SK-N-SH (cell line): ENCODE measurements around the gene TFAP2D. TPM values are rescaled to one million over a fixed set of nuclear protein-coding genes. Genes with fewer than 3 reads are reported as not detected.
A peak's percentile ranks its signal among the peaks of the same experiment; 100 is the strongest.

Source experiments
- CTCF ChIA-PET: fragments of 300-600, 350-600 bp; formaldehyde crosslinking; extraction: SDS; loops from one replicate; lab custom pipeline; 2021; lab: Yijun Ruan, JAX
- POLR2A ChIA-PET: fragments of 350-600 bp; sonication (Branson Sonifier 250); formaldehyde crosslinking; extraction: SDS; loops from one replicate; lab custom pipeline; 2020; ENCODE audit warnings: antibody characterized with exemption, inconsistent platforms; lab: Yijun Ruan, JAX
- DNase-seq: peaks from one replicate; pipeline ENCODE4 v3.0.0; 2012
- H2AFZ ChIP-seq: fragments of 200-600 bp; sonication (generic); 2 replicates; pipeline ENCODE4 v1.8.1; 2016; ENCODE audit warnings: antibody characterized with exemption, mild to moderate bottlenecking, low read depth
- H3F3A ChIP-seq: fragments of 200-600 bp; sonication (generic); replicated peaks from 2 replicates; pipeline ENCODE3; 2016; ENCODE audit warnings: antibody characterized with exemption, mild to moderate bottlenecking; ENCODE audit not compliant: insufficient read depth
- H3K27ac ChIP-seq, 2 experiments: fragments of 200-500 bp in 1 of 2; fragments of 200-600 bp in 1 of 2; sonication (Bioruptor generic) in 1 of 2; sonication (generic), shearing (Covaris generic) in 1 of 2; 2 replicates each; pipeline versions ENCODE4 v1.5.1 to v1.6.1; 2014 to 2016; ENCODE audit warnings: low read depth in 2 of 2, inconsistent platforms in 1 of 2, low read length in 1 of 2, mild to moderate bottlenecking in 1 of 2, mixed read lengths in 1 of 2
- H3K27me3 ChIP-seq: fragments of 200-600 bp; sonication (generic), shearing (Covaris generic); 2 replicates; pipeline ENCODE4 v1.6.1; 2016; ENCODE audit warnings: mixed run types; ENCODE audit not compliant: insufficient read depth
- H3K36me3 ChIP-seq, 2 experiments: fragments of 200-500 bp in 1 of 2; fragments of 200-600 bp in 1 of 2; sonication (Bioruptor generic) in 1 of 2; sonication (generic) in 1 of 2; replicated peaks in 1 of 2; 2 replicates each; pipeline versions ENCODE3 to v1.5.1; 2014 to 2016; ENCODE audit warnings: low read length in 1 of 2, mild to moderate bottlenecking in 1 of 2; ENCODE audit not compliant: insufficient read depth in 2 of 2, control insufficient read depth in 1 of 2
- H3K4me1 ChIP-seq, 2 experiments: fragments of 200-500 bp in 1 of 2; fragments of 200-600 bp in 1 of 2; sonication (Bioruptor generic) in 1 of 2; sonication (generic), shearing (Covaris generic) in 1 of 2; 2 replicates each; pipeline versions ENCODE4 v1.5.1 to v1.6.1; 2014 to 2016; ENCODE audit warnings: low read depth in 1 of 2, low read length in 1 of 2, mixed run types in 1 of 2; ENCODE audit not compliant: insufficient read depth in 2 of 2, control insufficient read depth in 1 of 2
- H3K4me2 ChIP-seq: fragments of 200-600 bp; sonication (generic), shearing (Covaris generic); 2 replicates; pipeline ENCODE4 v1.6.1; 2017; ENCODE audit warnings: mixed run types
- H3K4me3 ChIP-seq, 2 experiments: fragments of 200-500 bp in 1 of 2; fragments of 200-600 bp in 1 of 2; sonication (Bioruptor generic) in 1 of 2; sonication (generic), shearing (Covaris generic) in 1 of 2; 2 replicates each; pipeline versions ENCODE4 v1.5.1 to v1.8.1; 2014 to 2016; ENCODE audit warnings: low read depth in 2 of 2, inconsistent platforms in 1 of 2, low read length in 1 of 2, mild to moderate bottlenecking in 1 of 2, mixed read lengths in 1 of 2, moderate library complexity in 1 of 2
- H3K79me2 ChIP-seq: fragments of 200-600 bp; sonication (generic); 2 replicates; pipeline ENCODE4 v1.8.1; 2017; ENCODE audit warnings: mild to moderate bottlenecking; ENCODE audit not compliant: insufficient read depth
- H3K9ac ChIP-seq: fragments of 200-600 bp; sonication (generic); 2 replicates; pipeline ENCODE4 v1.6.1; 2017; ENCODE audit warnings: mixed run types
- H3K9me2 ChIP-seq: fragments of 200-600 bp; sonication (generic); 2 replicates; pipeline ENCODE4 v1.6.1; 2017; ENCODE audit warnings: mixed run types
- H3K9me3 ChIP-seq: fragments of 200-600 bp; sonication (generic); 2 replicates; pipeline ENCODE4 v1.6.1; 2017; ENCODE audit warnings: mixed run types, mild to moderate bottlenecking, moderate library complexity
- H4K20me1 ChIP-seq: fragments of 200-600 bp; sonication (generic); 2 replicates; pipeline ENCODE4 v1.6.1; 2017; ENCODE audit warnings: mild to moderate bottlenecking, mixed run types; ENCODE audit not compliant: insufficient read depth
- CTCF ChIP-seq: fragments of 200-600 bp; sonication (generic); IDR thresholded peaks from 2 replicates; pipeline ENCODE4 v1.6.1; 2017; ENCODE audit warnings: antibody characterized with exemption, mild to moderate bottlenecking, moderate library complexity
- EP300 ChIP-seq, 2 experiments: IDR thresholded peaks; 2 replicates each; pipeline versions ENCODE4 v1.4.0 to v1.6.1; 2012; ENCODE audit warnings: borderline replicate concordance in 1 of 2, low read depth in 1 of 2, low read length in 1 of 2
- GATA2 ChIP-seq: sonication (generic); formaldehyde crosslinking; IDR thresholded peaks from 2 replicates; pipeline ENCODE4 v1.5.0; 2020; ENCODE audit warnings: mild to moderate bottlenecking, missing genetic modification reagents
- MXI1 ChIP-seq: IDR thresholded peaks from 2 replicates; pipeline ENCODE4 v1.6.1; 2012; ENCODE audit warnings: mild to moderate bottlenecking, low read depth, low read length, improper control_type of control experiment
- NRF1 ChIP-seq: IDR thresholded peaks from 2 replicates; pipeline ENCODE4 v1.6.1; 2012; ENCODE audit warnings: low read depth, mild to moderate bottlenecking, low read length
- RAD21 ChIP-seq: IDR thresholded peaks from 2 replicates; pipeline ENCODE4 v1.6.1; 2012; ENCODE audit warnings: mild to moderate bottlenecking, low read length
- RFX5 ChIP-seq: IDR thresholded peaks from 2 replicates; pipeline ENCODE4 v1.6.1; 2012; ENCODE audit warnings: mild to moderate bottlenecking, improper control_type of control experiment, low read length
- SMC3 ChIP-seq: IDR thresholded peaks from 2 replicates; pipeline ENCODE4 v1.6.1; 2012; ENCODE audit warnings: low read depth, low read length, improper control_type of control experiment
- USF2 ChIP-seq: fragments of 150-350 bp; IDR thresholded peaks from 2 replicates; pipeline ENCODE4 v1.6.1; 2017; ENCODE audit warnings: antibody characterized with exemption, low read length, low read depth, borderline replicate concordance
- ZBTB33 ChIP-seq: IDR thresholded peaks from 2 replicates; pipeline ENCODE4 v1.4.0; 2012; ENCODE audit warnings: low read depth, borderline replicate concordance
- WGBS: methylation state at CpG from one replicate; pipeline ENCODE4 v1.1.6; 2017; ENCODE audit warnings: low lambda C conversion rate; 5-methylcytosine and 5-hydroxymethylcytosine counted together
- polyA plus RNA-seq, 3 experiments: library from polyadenylated mRNA; depleted of rRNA; stranded (reverse); fragments of >200 nt; gene quantifications; 2 replicates each; pipeline ENCODE4 v1.2.3, GENCODE V29; 2012

The TFAP2D gene
- polyA plus RNA-seq, 1 of the 3 experiments (the other 2 are of a cell fraction) = not detected

- no peak for TF ChIP-seq ZBTB33
- TF ChIP-seq EP300 (IDR thresholded peaks at IDR 0.05; ENCODE audit: borderline replicate concordance in 1 of 2, low read depth in 1 of 2, low read length in 1 of 2) = no peak
- no peak for TF ChIP-seq RFX5
- no peak for TF ChIP-seq CTCF
- TF ChIP-seq, all 33 proteins: peak for 0
These were observed 107.5 kb downstream of the TFAP2D start (continued) for GRCh38 chr6:50820869-50821264.

- WGBS = 3% methylated on average over 20 of the region's 20 CpGs
- Histone ChIP-seq H3K4me1 (peaks cover 0 to 4% of the 10 kb centered on the region in 2 experiments; a peak in 2 of 4 replicates), H3K9me2 (no peaks in the 10 kb centered on the region), H3K4me3 (peak overlapping the region in 1 of 2 experiments; percentile 47; a peak in 2 of 4 replicates), H3K4me2 (no peak overlapping the region), H3K79me2 (no peaks in the 10 kb centered on the region), H3F3A (no peaks in the 10 kb centered on the region), H3K27me3 (peaks cover 88% of the 10 kb centered on the region), H2AFZ (no peak overlapping the region), H3K27ac (peak overlapping the region in 1 of 2 experiments; percentile 99; a peak in 2 of 4 replicates), H3K9me3 (no peaks in the 10 kb centered on the region), H3K36me3 (peaks cover 0 to 7% of the 10 kb centered on the region in 2 experiments), H4K20me1 (no peaks in the 10 kb centered on the region; the same call in 1 of the 2 replicates), H3K9ac (no peak overlapping the region)
- CTCF ChIA-PET = interaction anchor here (1.3 kb wide), 1 partner anchor 18 kb away, joined by 3 read pairs; no protein-coding TSS in a partner anchor
- POLR2A ChIA-PET = interaction anchor here (0.6 to 6.6 kb wide), 11 partner anchors 10 to 1188 kb away, joined by 3 to 57 read pairs (median 3); no protein-coding TSS in a partner anchor
- TF ChIP-seq GATA2 (CRISPR knock-in tag) = peak; percentile 42; the same call in 1 of the 2 replicates
- 0 out of 2 replicates have a peak, but pooled peaks have one; percentile 15 for TF ChIP-seq MXI1
- TF ChIP-seq SMC3 = 0 out of 2 replicates have a peak, but pooled peaks have one; percentile 3
- no peak for TF ChIP-seq USF2
- no peak for TF ChIP-seq NRF1
- no peak for TF ChIP-seq RAD21
- peak; percentile 58 for DNase-seq
These were observed 108.2 kb downstream of the TFAP2D start for GRCh38 chr6:50821441-50822077.
